ENCODE results near the gene RELA. TPM values are rescaled to one million over a fixed set of nuclear protein-coding genes. Genes with fewer than 3 reads are reported as not detected.

Gene RELA
- polyA plus RNA-seq, 2 of the 4 experiments (the other 2 are of a cell fraction) = 28.9 to 55.1 TPM

DNA sequence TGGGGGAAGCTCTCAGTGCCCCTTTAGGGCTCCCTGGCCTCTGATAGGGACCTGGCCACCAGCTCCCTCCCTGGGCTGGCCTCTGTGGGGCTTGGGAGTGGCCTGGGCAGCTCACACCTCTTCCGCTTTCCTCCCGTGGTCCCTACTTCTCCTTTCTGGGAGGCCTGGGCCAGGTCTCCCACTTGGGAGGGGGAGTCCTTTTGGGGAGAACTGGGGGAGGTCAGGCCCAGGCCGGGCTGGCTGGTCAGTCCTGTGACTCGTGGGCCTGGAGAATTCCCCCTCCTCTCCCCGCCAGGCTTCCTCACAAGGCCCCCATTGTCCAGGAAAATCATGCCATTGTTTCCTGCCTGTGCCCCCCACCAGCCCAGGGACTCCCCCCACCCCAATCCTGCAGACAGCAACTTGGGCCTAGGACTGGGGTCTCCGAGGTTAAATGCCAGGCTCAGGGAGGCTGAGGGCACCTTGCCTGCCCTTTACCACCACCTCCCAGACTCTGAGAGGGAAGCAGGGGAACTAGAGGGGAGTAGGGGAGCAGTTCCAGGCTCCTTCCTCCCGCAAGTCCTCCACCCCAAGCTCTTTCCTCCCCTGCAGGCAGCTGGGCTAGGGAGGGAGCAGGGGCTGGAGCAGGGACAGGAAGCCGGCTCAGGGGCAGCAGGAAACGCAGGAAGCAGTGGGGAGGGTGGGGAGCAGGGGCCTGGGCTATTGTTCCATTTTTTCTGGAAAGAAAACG is 51.5 kb downstream of the RELA start:
- Histone ChIP-seq H3K4me1 (peaks cover 35% of the 10 kb centered on the region), H3K4me3 (no peak overlapping the region), H3K27ac (peak overlapping the region in 1 of 2 experiments; percentile 19; a peak in 2 of 6 replicates), H3K4me2 (peak overlapping the region; percentile 77), H3K9me3 (no peaks in the 10 kb centered on the region)
- FAIRE-seq = no peak
- POLR2A ChIA-PET = no interaction called here
- no peak for TF ChIP-seq NR3C1 (IDR thresholded peaks at IDR 0.05)
- TF ChIP-seq, protein P1, sequence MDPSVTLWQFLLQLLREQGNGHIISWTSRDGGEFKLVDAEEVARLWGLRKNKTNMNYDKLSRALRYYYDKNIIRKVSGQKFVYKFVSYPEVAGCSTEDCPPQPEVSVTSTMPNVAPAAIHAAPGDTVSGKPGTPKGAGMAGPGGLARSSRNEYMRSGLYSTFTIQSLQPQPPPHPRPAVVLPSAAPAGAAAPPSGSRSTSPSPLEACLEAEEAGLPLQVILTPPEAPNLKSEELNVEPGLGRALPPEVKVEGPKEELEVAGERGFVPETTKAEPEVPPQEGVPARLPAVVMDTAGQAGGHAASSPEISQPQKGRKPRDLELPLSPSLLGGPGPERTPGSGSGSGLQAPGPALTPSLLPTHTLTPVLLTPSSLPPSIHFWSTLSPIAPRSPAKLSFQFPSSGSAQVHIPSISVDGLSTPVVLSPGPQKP (IDR thresholded peaks at IDR 0.05; ENCODE audit: low read depth, low read length) = no peak
- TF ChIP-seq ZNF302 (CRISPR knock-in tag; IDR thresholded peaks at IDR 0.05) = no peak
- no peak for TF ChIP-seq SREBF2 (IDR thresholded peaks at IDR 0.05)
- TF ChIP-seq POLR2AphosphoS2 (conservative IDR thresholded peaks at IDR 0.05; ENCODE audit: low read length) = no peak
- no peak for TF ChIP-seq BCL3 (IDR thresholded peaks at IDR 0.05)
- no peak for TF ChIP-seq TFCP2L1 (CRISPR knock-in tag; IDR thresholded peaks at IDR 0.05)
- CTCF ChIA-PET = interaction anchor here (1.7 to 20.1 kb wide), 4 partner anchors 15 to 70 kb away, joined by 7 to 249 read pairs (median 16); partner anchors contain the start of genes FAM89B and KCNK7
- WGBS (ENCODE audit: missing lambda C conversion rate) = 85% methylated on average over 9 of the region's 10 CpGs
- no peak for DNase-seq (ENCODE audit: low read depth in 1 of 2, low spot score in 1 of 2)
- ATAC-seq = no peak

- DNase-seq (ENCODE audit: low read depth in 1 of 2, low spot score in 1 of 2) (no peak), ATAC-seq (no peak), FAIRE-seq (no peak)
- 84% methylated on average over 6 of the region's 6 CpGs for WGBS (ENCODE audit: missing lambda C conversion rate)
- no peaks in the 10 kb centered on the region for H3K9me3 ChIP-seq
- H3K27ac ChIP-seq = peak overlapping the region in 1 of 2 experiments; percentile 19; a peak in 1 of 6 replicates
- ChIA-PET CTCF (interaction anchor here (1.2 to 20.1 kb wide), 3 partner anchors 16 to 69 kb away, joined by 3 to 249 read pairs (median 8); partner anchors contain the start of gene KCNK7), POLR2A (no interaction called here)
- H3K4me1 ChIP-seq = peaks cover 35% of the 10 kb centered on the region
- no peak for TF ChIP-seq POLR2AphosphoS2 (conservative IDR thresholded peaks at IDR 0.05; ENCODE audit: low read length)
- TF ChIP-seq, protein P2, sequence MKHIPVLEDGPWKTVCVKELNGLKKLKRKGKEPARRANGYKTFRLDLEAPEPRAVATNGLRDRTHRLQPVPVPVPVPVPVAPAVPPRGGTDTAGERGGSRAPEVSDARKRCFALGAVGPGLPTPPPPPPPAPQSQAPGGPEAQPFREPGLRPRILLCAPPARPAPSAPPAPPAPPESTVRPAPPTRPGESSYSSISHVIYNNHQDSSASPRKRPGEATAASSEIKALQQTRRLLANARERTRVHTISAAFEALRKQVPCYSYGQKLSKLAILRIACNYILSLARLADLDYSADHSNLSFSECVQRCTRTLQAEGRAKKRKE (CRISPR knock-in tag; IDR thresholded peaks at IDR 0.05; ENCODE audit: low read depth) = no peak
- TF ChIP-seq USF2 (IDR thresholded peaks at IDR 0.05) = no peak
- TF ChIP-seq EHMT2 (IDR thresholded peaks at IDR 0.05; ENCODE audit: low read depth) = no peak
- TF ChIP-seq TFCP2L1 (CRISPR knock-in tag; IDR thresholded peaks at IDR 0.05) = no peak
- TF ChIP-seq CHD4 (IDR thresholded peaks at IDR 0.05; ENCODE audit: borderline replicate concordance) = no peak
- no peak for TF ChIP-seq BHLHE40 (IDR thresholded peaks at IDR 0.05; ENCODE audit: low read depth, low read length)
- TF ChIP-seq GATA3 (IDR thresholded peaks at IDR 0.05; ENCODE audit: borderline replicate concordance) = no peak
- no peak for TF ChIP-seq CHD2 (IDR thresholded peaks at IDR 0.05; ENCODE audit: low read length, partially characterized antibody)
- TF ChIP-seq TP53 (CRISPR knock-in tag; IDR thresholded peaks at IDR 0.05) = no peak
- no peak for TF ChIP-seq FOSL2 (IDR thresholded peaks at IDR 0.05)
- TF ChIP-seq FOSL2 (CRISPR knock-in tag; IDR thresholded peaks at IDR 0.05) = no peak
- no peak for TF ChIP-seq ZFP36 (IDR thresholded peaks at IDR 0.05; ENCODE audit: borderline replicate concordance, partially characterized antibody)
- no peak for TF ChIP-seq ZC3H11A (IDR thresholded peaks at IDR 0.05)
- TF ChIP-seq NR3C1 (IDR thresholded peaks at IDR 0.05) = no peak
- TF ChIP-seq KDM5A (IDR thresholded peaks at IDR 0.05) = no peak
- no peak for TF ChIP-seq EP300 (IDR thresholded peaks at IDR 0.05)
- TF ChIP-seq, protein P3, sequence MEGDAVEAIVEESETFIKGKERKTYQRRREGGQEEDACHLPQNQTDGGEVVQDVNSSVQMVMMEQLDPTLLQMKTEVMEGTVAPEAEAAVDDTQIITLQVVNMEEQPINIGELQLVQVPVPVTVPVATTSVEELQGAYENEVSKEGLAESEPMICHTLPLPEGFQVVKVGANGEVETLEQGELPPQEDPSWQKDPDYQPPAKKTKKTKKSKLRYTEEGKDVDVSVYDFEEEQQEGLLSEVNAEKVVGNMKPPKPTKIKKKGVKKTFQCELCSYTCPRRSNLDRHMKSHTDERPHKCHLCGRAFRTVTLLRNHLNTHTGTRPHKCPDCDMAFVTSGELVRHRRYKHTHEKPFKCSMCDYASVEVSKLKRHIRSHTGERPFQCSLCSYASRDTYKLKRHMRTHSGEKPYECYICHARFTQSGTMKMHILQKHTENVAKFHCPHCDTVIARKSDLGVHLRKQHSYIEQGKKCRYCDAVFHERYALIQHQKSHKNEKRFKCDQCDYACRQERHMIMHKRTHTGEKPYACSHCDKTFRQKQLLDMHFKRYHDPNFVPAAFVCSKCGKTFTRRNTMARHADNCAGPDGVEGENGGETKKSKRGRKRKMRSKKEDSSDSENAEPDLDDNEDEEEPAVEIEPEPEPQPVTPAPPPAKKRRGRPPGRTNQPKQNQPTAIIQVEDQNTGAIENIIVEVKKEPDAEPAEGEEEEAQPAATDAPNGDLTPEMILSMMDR (IDR thresholded peaks at IDR 0.05) = no peak
- H3K4me2 ChIP-seq = no peak overlapping the region
- no peak overlapping the region for H3K4me3 ChIP-seq
Measured at GRCh38 chr11:65610404-65610803, 52.3 kb downstream of the RELA start.
